H9 (cell line): ENCODE measurements around the gene EML4. TPM values are rescaled to one million over a fixed set of nuclear protein-coding genes. Genes with fewer than 3 reads are reported as not detected.

Experiments
- DNase-seq: peaks from one replicate; pipeline ENCODE4 v3.0.0-alpha.2; 2017
- H2AFZ ChIP-seq: one replicate; pipeline ENCODE4 v1.6.1; 2013; ENCODE audit warnings: mild to moderate bottlenecking, low read length, control low read depth, moderate library complexity
- H2AK5ac ChIP-seq: 2 replicates; pipeline ENCODE4 v1.6.1; 2013; ENCODE audit warnings: low read length, control low read depth, mixed read lengths; ENCODE audit not compliant: insufficient read length
- H2BK120ac ChIP-seq: one replicate; pipeline ENCODE4 v1.6.1; 2013; ENCODE audit warnings: low read depth, mild to moderate bottlenecking, low read length, control low read depth, inconsistent platforms; ENCODE audit not compliant: poor library complexity, severe bottlenecking
- H2BK12ac ChIP-seq: 2 replicates; pipeline ENCODE4 v1.6.1; 2013; ENCODE audit warnings: low read length, control low read depth, mixed read lengths, low read depth; ENCODE audit not compliant: insufficient read length
- H2BK15ac ChIP-seq: 2 replicates; pipeline ENCODE4 v1.6.1; 2013; ENCODE audit warnings: low read depth, low read length, control low read depth
- H2BK20ac ChIP-seq: one replicate; pipeline ENCODE4 v1.6.1; 2013; ENCODE audit warnings: low read depth, mild to moderate bottlenecking, low read length, control low read depth, inconsistent platforms; ENCODE audit not compliant: poor library complexity, severe bottlenecking
- H2BK5ac ChIP-seq: 2 replicates; pipeline ENCODE4 v1.6.1; 2013; ENCODE audit warnings: low read length, control low read depth, mixed read lengths; ENCODE audit not compliant: insufficient read length
- H3K14ac ChIP-seq: 2 replicates; pipeline ENCODE4 v1.6.1; 2013; ENCODE audit warnings: low read length, control low read depth; ENCODE audit not compliant: insufficient read depth
- H3K18ac ChIP-seq: 2 replicates; pipeline ENCODE4 v1.6.1; 2013; ENCODE audit warnings: low read depth, mild to moderate bottlenecking, mixed read lengths, low read length, control low read depth; ENCODE audit not compliant: insufficient read length
- H3K23ac ChIP-seq: 2 replicates; pipeline ENCODE4 v1.6.1; 2013; ENCODE audit warnings: low read length, control low read depth, mixed read lengths, low read depth; ENCODE audit not compliant: insufficient read length
- H3K23me2 ChIP-seq: 2 replicates; pipeline ENCODE4 v1.6.1; 2013; ENCODE audit warnings: low read depth, mild to moderate bottlenecking, mixed read lengths, low read length, control low read depth; ENCODE audit not compliant: insufficient read length, poor library complexity, severe bottlenecking
- H3K27ac ChIP-seq: 2 replicates; pipeline ENCODE4 v1.5.1; 2013; ENCODE audit warnings: low read length, control low read depth, mixed read lengths, low read depth; ENCODE audit not compliant: insufficient read length
- H3K27me3 ChIP-seq: 2 replicates; pipeline ENCODE4 v1.6.1; 2013; ENCODE audit warnings: low read length, control low read depth, inconsistent platforms; ENCODE audit not compliant: insufficient read depth
- H3K4ac ChIP-seq: 2 replicates; pipeline ENCODE4 v1.6.1; 2013; ENCODE audit warnings: low read depth, mild to moderate bottlenecking, control low read depth, inconsistent platforms, low read length, moderate library complexity
- H3K4me1 ChIP-seq: 2 replicates; pipeline ENCODE4 v1.6.1; 2013; ENCODE audit warnings: low read length, control low read depth, inconsistent platforms; ENCODE audit not compliant: insufficient read depth
- H3K4me2 ChIP-seq: 2 replicates; pipeline ENCODE4 v1.6.1; 2013; ENCODE audit warnings: low read length, control low read depth, mixed read lengths; ENCODE audit not compliant: insufficient read length, insufficient read depth
- H3K56ac ChIP-seq: 2 replicates; pipeline ENCODE4 v1.6.1; 2013; ENCODE audit warnings: low read depth, mild to moderate bottlenecking, mixed read lengths, low read length, control low read depth; ENCODE audit not compliant: insufficient read length
- H3K79me1 ChIP-seq: 2 replicates; pipeline ENCODE4 v1.6.1; 2013; ENCODE audit warnings: low read depth, mild to moderate bottlenecking, moderate library complexity, low read length, control low read depth, inconsistent platforms; ENCODE audit not compliant: insufficient read depth, poor library complexity, severe bottlenecking
- H3K79me2 ChIP-seq: 2 replicates; pipeline ENCODE4 v1.6.1; 2013; ENCODE audit warnings: low read length, control low read depth, inconsistent platforms; ENCODE audit not compliant: insufficient read depth
- H3K9ac ChIP-seq: 2 replicates; pipeline ENCODE4 v1.6.1; 2013; ENCODE audit warnings: low read length, control low read depth, mixed read lengths; ENCODE audit not compliant: insufficient read length; ENCODE audit errors: extremely low read depth
- H3K9me3 ChIP-seq: one replicate; pipeline ENCODE4 v1.6.1; 2013; ENCODE audit warnings: low read depth, low read length, inconsistent platforms; ENCODE audit not compliant: control insufficient read depth
- H3T11ph ChIP-seq: one replicate; pipeline ENCODE4 v1.6.1; 2013; ENCODE audit warnings: mild to moderate bottlenecking, low read length, control low read depth, inconsistent platforms
- H4K20me1 ChIP-seq: one replicate; pipeline ENCODE4 v1.6.1; 2013; ENCODE audit not compliant: control insufficient read depth, insufficient read length, insufficient read depth
- H4K5ac ChIP-seq: 2 replicates; pipeline ENCODE4 v1.6.1; 2013; ENCODE audit warnings: low read depth, mild to moderate bottlenecking, mixed read lengths, low read length, control low read depth; ENCODE audit not compliant: insufficient read length
- H4K8ac ChIP-seq: replicated peaks from 2 replicates; pipeline ENCODE4 v1.6.1; 2013; ENCODE audit warnings: low read length, control low read depth, mixed read lengths, low read depth; ENCODE audit not compliant: insufficient read length
- H4K91ac ChIP-seq: 2 replicates; pipeline ENCODE4 v1.6.1; 2013; ENCODE audit warnings: low read depth, mild to moderate bottlenecking, moderate library complexity, mixed read lengths, low read length, control low read depth; ENCODE audit not compliant: insufficient read length
- H3K27ac Mint-ChIP-seq, 3 experiments: 2 replicates in 2 of 3; 3 replicates in 1 of 3; pipeline ENCODE4 v1.8.0; 2020 to 2021; ENCODE audit warnings: mixed read lengths in 3 of 3, mild to moderate bottlenecking in 1 of 3, moderate library complexity in 1 of 3
- H3K27me3 Mint-ChIP-seq: 2 replicates; pipeline ENCODE4 v1.8.0; 2021; ENCODE audit warnings: low read depth, mild to moderate bottlenecking, moderate library complexity, mixed read lengths
- H3K36me3 Mint-ChIP-seq, 3 experiments: 2 replicates in 2 of 3; 3 replicates in 1 of 3; pipeline ENCODE4 v1.8.0; 2020 to 2021; ENCODE audit warnings: low read depth in 3 of 3, mixed read lengths in 3 of 3; ENCODE audit not compliant: insufficient read depth in 1 of 3
- H3K4me1 Mint-ChIP-seq, 2 experiments: 2 replicates each; pipeline ENCODE4 v1.8.0; 2020; ENCODE audit warnings: mixed read lengths in 2 of 2
- H3K4me3 Mint-ChIP-seq, 2 experiments: 2 replicates in 1 of 2; 3 replicates in 1 of 2; pipeline ENCODE4 v1.8.0; 2020 to 2021; ENCODE audit warnings: mild to moderate bottlenecking in 2 of 2, mixed read lengths in 2 of 2, moderate library complexity in 1 of 2
- H3K9me3 Mint-ChIP-seq, 2 experiments: 2 replicates in 1 of 2; 3 replicates in 1 of 2; pipeline ENCODE4 v1.8.0; 2020; ENCODE audit warnings: mild to moderate bottlenecking in 2 of 2, mixed read lengths in 2 of 2, moderate library complexity in 1 of 2
- WGBS: extraction: QIAGEN DNeasy Blood & Tissue Kit; methylation state at CpG from one replicate; pipeline ENCODE4 v1.1.7; 2013; ENCODE audit warnings: missing lambda C conversion rate, low lambda C conversion rate, mixed read lengths; ENCODE audit not compliant: insufficient read length; ENCODE audit errors: extremely low coverage; 5-methylcytosine and 5-hydroxymethylcytosine counted together
- total RNA-seq: library from RNA; stranded (reverse); gene quantifications from 2 replicates; pipeline ENCODE4 v1.2.1, GENCODE V29; 2021
- TF ChIP-seq, protein P1 (sequence below): fragments of 200-600 bp; sonication (generic); conservative IDR thresholded peaks from 3 replicates; pipeline ENCODE4 v1.8.0; 2021; ENCODE audit warnings: antibody characterized with exemption, mild to moderate bottlenecking

The EML4 gene
- total RNA-seq, 1 experiment from 2014 or later: 68.6 TPM

DNA sequence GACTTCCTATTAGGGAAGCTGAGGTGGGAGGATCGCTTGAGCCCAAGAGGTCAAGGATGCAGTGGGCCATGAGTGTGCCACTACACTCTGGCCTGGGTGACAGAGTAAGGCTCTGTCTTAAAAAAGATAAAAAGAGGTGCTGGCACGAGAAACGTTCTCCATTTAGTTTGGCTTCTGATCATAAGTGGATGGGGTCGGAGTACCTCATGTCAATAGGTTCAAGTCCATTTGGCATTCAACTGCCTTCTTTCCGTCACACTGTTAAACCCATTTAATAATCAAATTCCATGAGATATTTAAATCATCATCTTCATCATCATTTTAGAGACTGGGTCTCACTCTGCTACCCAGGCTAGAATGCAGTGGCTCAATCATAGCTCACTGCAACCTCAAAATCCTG, 182.7 kb downstream of the EML4 start:
- peaks cover 9% of the 10 kb centered on the region for H3K79me1 ChIP-seq
- no peak overlapping the region for H3K23ac ChIP-seq
- Mint-ChIP-seq H3K4me3 (no peak overlapping the region), H3K36me3 (peaks cover 11 to 47% (median 42%) of the 10 kb centered on the region in 3 experiments; a peak in 6 of 7 replicates), H3K4me1 (no peaks in the 10 kb centered on the region), H3K9me3 (no peaks in the 10 kb centered on the region), H3K27me3 (no peaks in the 10 kb centered on the region), H3K27ac (no peak overlapping the region; a peak in 1 of 7 replicates)
- H3K27me3 ChIP-seq: no peaks in the 10 kb centered on the region
- H2BK12ac ChIP-seq: no peak overlapping the region
- no peak overlapping the region for H3K56ac ChIP-seq
- no peak overlapping the region for H4K5ac ChIP-seq
- H2AFZ ChIP-seq: no peak overlapping the region
- no peak overlapping the region for H2BK5ac ChIP-seq
- no peak overlapping the region for H4K8ac ChIP-seq
- DNase-seq: no peak
- H3K9ac ChIP-seq: no peak overlapping the region
- H2AK5ac ChIP-seq: no peak overlapping the region
- no peak overlapping the region for H3K4me2 ChIP-seq
- no peak overlapping the region for H3K4ac ChIP-seq
- H2BK120ac ChIP-seq: no peak overlapping the region
- H3K79me2 ChIP-seq: peaks cover 11% of the 10 kb centered on the region; the same call in 1 of the 2 replicates
- no peak overlapping the region for H3K27ac ChIP-seq
- no peaks in the 10 kb centered on the region for H3K9me3 ChIP-seq
- TF ChIP-seq, protein P1, sequence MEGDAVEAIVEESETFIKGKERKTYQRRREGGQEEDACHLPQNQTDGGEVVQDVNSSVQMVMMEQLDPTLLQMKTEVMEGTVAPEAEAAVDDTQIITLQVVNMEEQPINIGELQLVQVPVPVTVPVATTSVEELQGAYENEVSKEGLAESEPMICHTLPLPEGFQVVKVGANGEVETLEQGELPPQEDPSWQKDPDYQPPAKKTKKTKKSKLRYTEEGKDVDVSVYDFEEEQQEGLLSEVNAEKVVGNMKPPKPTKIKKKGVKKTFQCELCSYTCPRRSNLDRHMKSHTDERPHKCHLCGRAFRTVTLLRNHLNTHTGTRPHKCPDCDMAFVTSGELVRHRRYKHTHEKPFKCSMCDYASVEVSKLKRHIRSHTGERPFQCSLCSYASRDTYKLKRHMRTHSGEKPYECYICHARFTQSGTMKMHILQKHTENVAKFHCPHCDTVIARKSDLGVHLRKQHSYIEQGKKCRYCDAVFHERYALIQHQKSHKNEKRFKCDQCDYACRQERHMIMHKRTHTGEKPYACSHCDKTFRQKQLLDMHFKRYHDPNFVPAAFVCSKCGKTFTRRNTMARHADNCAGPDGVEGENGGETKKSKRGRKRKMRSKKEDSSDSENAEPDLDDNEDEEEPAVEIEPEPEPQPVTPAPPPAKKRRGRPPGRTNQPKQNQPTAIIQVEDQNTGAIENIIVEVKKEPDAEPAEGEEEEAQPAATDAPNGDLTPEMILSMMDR: no peak
- H4K91ac ChIP-seq: no peak overlapping the region
- no peak overlapping the region for H2BK15ac ChIP-seq
- no peak overlapping the region for H3K14ac ChIP-seq
- H3K18ac ChIP-seq: no peak overlapping the region
- H3K4me1 ChIP-seq: no peaks in the 10 kb centered on the region
- no peaks in the 10 kb centered on the region for H3K23me2 ChIP-seq
- no peaks in the 10 kb centered on the region for H4K20me1 ChIP-seq
- no peak overlapping the region for H3T11ph ChIP-seq
- WGBS: 100% methylated on average over 1 of the region's 5 CpGs
- no peak overlapping the region for H2BK20ac ChIP-seq
